ENCODE measurements around the gene SLC5A1.

DNA sequence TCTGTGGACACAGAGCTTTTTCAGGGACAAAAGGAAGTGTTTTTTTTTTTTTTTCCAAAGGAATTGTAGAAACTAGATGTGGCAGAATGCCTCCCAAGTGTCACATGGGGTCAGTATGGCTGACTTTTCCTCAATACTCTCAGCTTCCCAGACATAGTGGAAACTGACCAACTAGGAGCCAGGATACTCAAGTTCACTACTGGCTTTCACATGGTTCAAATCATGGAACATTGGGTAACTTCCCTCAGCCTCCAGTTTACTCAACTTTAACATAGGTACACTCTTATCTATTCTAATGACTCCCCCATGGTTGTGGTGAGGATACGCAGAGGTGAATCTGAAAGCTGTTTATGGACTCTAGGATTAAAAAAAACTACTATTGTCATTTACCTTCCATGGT, 1.4 kb downstream of the SLC5A1 start:
- TF ChIP-seq, protein P1, sequence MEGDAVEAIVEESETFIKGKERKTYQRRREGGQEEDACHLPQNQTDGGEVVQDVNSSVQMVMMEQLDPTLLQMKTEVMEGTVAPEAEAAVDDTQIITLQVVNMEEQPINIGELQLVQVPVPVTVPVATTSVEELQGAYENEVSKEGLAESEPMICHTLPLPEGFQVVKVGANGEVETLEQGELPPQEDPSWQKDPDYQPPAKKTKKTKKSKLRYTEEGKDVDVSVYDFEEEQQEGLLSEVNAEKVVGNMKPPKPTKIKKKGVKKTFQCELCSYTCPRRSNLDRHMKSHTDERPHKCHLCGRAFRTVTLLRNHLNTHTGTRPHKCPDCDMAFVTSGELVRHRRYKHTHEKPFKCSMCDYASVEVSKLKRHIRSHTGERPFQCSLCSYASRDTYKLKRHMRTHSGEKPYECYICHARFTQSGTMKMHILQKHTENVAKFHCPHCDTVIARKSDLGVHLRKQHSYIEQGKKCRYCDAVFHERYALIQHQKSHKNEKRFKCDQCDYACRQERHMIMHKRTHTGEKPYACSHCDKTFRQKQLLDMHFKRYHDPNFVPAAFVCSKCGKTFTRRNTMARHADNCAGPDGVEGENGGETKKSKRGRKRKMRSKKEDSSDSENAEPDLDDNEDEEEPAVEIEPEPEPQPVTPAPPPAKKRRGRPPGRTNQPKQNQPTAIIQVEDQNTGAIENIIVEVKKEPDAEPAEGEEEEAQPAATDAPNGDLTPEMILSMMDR (IDR thresholded peaks at IDR 0.05): no peak
- TF ChIP-seq EZH2 (IDR thresholded peaks at IDR 0.05) (no peak), EZH2phosphoT487 (IDR thresholded peaks at IDR 0.05) (no peak)

All from neural progenitor cell (in vitro differentiated cells).